MCF 10A (cell line): ENCODE data around the gene DUSP23. TPM values are rescaled to one million over a fixed set of nuclear protein-coding genes. Genes with fewer than 3 reads are reported as not detected.

ENCODE experiments used
- BruUV-seq: library from RNA; stranded (reverse); fragments of 400-500 nt; replicated peaks from 2 replicates; lab custom pipeline; 2021; lab: Mats Ljungman, UMichigan
- CTCF ChIA-PET: fragments of 300-600 bp; sonication (Branson Sonifier 250); formaldehyde crosslinking; extraction: SDS; loops from one replicate; lab custom pipeline; 2021; ENCODE audit warnings: antibody characterized with exemption, inconsistent platforms; lab: Yijun Ruan, JAX
- POLR2A ChIA-PET: fragments of 300-600, 350-650 bp; sonication (Branson Sonifier 250); formaldehyde crosslinking; extraction: SDS; loops from one replicate; lab custom pipeline; 2020; ENCODE audit warnings: antibody characterized with exemption, inconsistent platforms; lab: Yijun Ruan, JAX
- DNase-seq: peaks from one replicate; pipeline ENCODE4 v3.0.0-alpha.2; 2018; ENCODE audit not compliant: unreplicated experiment
- H3K27ac Mint-ChIP-seq: one replicate; pipeline ENCODE4 v1.8.0; 2022; ENCODE audit warnings: mild to moderate bottlenecking, low read depth, mixed read lengths; ENCODE audit not compliant: unreplicated experiment
- H3K27me3 Mint-ChIP-seq: one replicate; pipeline ENCODE4 v1.8.0; 2022; ENCODE audit warnings: mixed read lengths; ENCODE audit not compliant: insufficient read depth, unreplicated experiment
- H3K36me3 Mint-ChIP-seq: one replicate; pipeline ENCODE4 v1.8.0; 2022; ENCODE audit warnings: mild to moderate bottlenecking, moderate library complexity, mixed read lengths; ENCODE audit not compliant: insufficient read depth, unreplicated experiment
- H3K4me1 Mint-ChIP-seq: one replicate; pipeline ENCODE4 v1.8.0; 2022; ENCODE audit warnings: mixed read lengths; ENCODE audit not compliant: insufficient read depth, unreplicated experiment
- H3K4me3 Mint-ChIP-seq: one replicate; pipeline ENCODE4 v1.8.0; 2022; ENCODE audit warnings: mild to moderate bottlenecking, moderate library complexity, mixed read lengths; ENCODE audit not compliant: unreplicated experiment
- H3K9me3 Mint-ChIP-seq: one replicate; pipeline ENCODE4 v1.8.0; 2022; ENCODE audit warnings: mixed read lengths; ENCODE audit not compliant: unreplicated experiment
- CTCF ChIP-seq: fragments of 200-600 bp; IDR thresholded peaks from one replicate; pipeline ENCODE4 v1.8.0; 2022; ENCODE audit warnings: antibody characterized with exemption, mild to moderate bottlenecking; ENCODE audit not compliant: unreplicated experiment
- intact Hi-C: fragments of 100-400 bp; cut with micrococcal nuclease; formaldehyde crosslinking; loops from 2 replicates; pipeline ENCODE4 v1.14.1; 2022
- total RNA-seq: library from RNA; stranded (reverse); gene quantifications from 2 replicates; pipeline ENCODE4 v1.2.3, GENCODE V29; 2022

Gene DUSP23
- total RNA-seq, 1 experiment from 2014 or later, result 178 TPM

DNA sequence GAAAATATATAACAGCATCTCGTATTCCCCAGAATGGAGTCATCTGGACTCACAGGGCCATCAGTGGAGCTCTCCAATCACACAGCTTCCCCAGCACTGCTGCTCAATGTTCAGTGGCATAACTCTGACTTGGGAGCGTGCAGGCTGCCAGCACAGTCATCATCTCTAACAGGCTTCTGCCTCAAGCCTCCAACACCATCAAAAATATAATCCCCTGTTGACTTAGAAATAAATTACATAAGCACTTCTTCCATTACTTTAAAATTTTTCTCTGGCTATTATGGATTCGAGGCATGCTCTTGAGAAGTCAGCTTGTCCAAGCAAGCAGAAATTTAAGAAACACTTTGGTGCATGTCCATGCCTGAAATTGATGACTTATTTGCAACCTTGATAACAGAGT is 6.2 kb downstream of the DUSP23 start:
- CTCF ChIA-PET, result interaction anchor here (0.6 to 10.7 kb wide), 9 partner anchors 9 to 1260 kb away, joined by 3 to 253 read pairs (median 6); no protein-coding TSS in a partner anchor
- POLR2A ChIA-PET, result interaction anchor here (0.6 to 1.7 kb wide), 9 partner anchors 12 to 668 kb away, joined by 3 to 7 read pairs (median 4); no protein-coding TSS in a partner anchor
- Mint-ChIP-seq H3K4me1 (peaks cover 54% of the 10 kb centered on the region), H3K4me3 (no peak overlapping the region), H3K36me3 (peaks cover 29% of the 10 kb centered on the region), H3K27ac (no peak overlapping the region), H3K27me3 (no peaks in the 10 kb centered on the region), H3K9me3 (no peaks in the 10 kb centered on the region)
- no peak for TF ChIP-seq CTCF
- DNase-seq, result peak; percentile 27
- intact Hi-C loops, result no loop called here
- no TSS peak for BruUV-seq

GRCh38 chr1:159790237-159790917 is 9.6 kb downstream of the DUSP23 start:
- peak overlapping the region; percentile 29 for H3K27ac Mint-ChIP-seq
- no TSS peak for BruUV-seq
- ChIA-PET POLR2A (interaction anchor here (0.7 to 1.0 kb wide), 5 partner anchors 10 to 88 kb away, joined by 3 to 5 read pairs (median 3); partner anchors contain the start of gene DUSP23), CTCF (interaction anchor here (0.5 to 10.7 kb wide), 24 partner anchors 8 to 1532 kb away, joined by 3 to 253 read pairs (median 4); partner anchors contain the start of genes DUSP23 and FCRL6)
- peak; percentile 66 for DNase-seq
- H3K36me3 Mint-ChIP-seq, result peaks cover 6% of the 10 kb centered on the region
- H3K27me3 Mint-ChIP-seq, result no peaks in the 10 kb centered on the region
- intact Hi-C loops, result loop anchor here (1.0 kb wide), 2 partner anchors 629 to 658 kb away; no protein-coding TSS in a partner anchor
- peak; percentile 85 for TF ChIP-seq CTCF
- H3K4me3 Mint-ChIP-seq, result no peak overlapping the region
- H3K4me1 Mint-ChIP-seq, result peaks cover 32% of the 10 kb centered on the region
- H3K9me3 Mint-ChIP-seq, result no peaks in the 10 kb centered on the region

DNA sequence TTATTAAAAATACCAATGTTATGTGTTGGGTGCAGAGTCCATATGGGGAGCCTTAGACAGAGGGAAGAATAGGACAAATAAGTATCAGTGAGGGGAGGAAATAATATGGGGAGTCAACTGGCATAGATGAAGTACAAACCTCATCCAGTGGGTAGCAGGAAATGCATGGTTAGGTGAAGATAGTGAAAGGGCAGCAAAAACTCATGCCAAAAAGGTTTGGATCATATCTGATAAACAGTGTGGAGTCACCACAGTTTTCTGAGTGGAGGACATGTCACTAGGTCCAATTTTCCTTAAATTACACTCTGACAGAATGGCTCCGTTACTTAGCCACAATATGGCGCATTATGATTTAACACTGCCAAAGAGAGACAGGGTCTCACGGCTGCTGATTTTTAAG is 10.3 kb downstream of the DUSP23 start:
- Mint-ChIP-seq H3K4me3 (no peak overlapping the region), H3K27ac (peak overlapping the region; percentile 29), H3K36me3 (peaks cover 6% of the 10 kb centered on the region), H3K4me1 (peaks cover 27% of the 10 kb centered on the region), H3K27me3 (no peaks in the 10 kb centered on the region), H3K9me3 (no peaks in the 10 kb centered on the region)
- BruUV-seq, result no TSS peak
- TF ChIP-seq CTCF, result no peak
- ChIA-PET POLR2A (no interaction called here), CTCF (interaction anchor here (27.0 kb wide), 1 partner anchor 100 kb away, joined by 1396 read pairs; no protein-coding TSS in a partner anchor)
- intact Hi-C loops, result no loop called here
- no peak for DNase-seq

GRCh38 chr1:159791461-159791860 is 10.7 kb downstream of the DUSP23 start:
- TF ChIP-seq CTCF, result no peak
- no peak for DNase-seq

More at GRCh38 chr1:159791461-159791860, 10.7 kb downstream of the DUSP23 start:
- Mint-ChIP-seq H3K27ac (no peak overlapping the region), H3K27me3 (no peaks in the 10 kb centered on the region), H3K4me3 (no peak overlapping the region), H3K4me1 (peaks cover 26% of the 10 kb centered on the region), H3K9me3 (no peaks in the 10 kb centered on the region), H3K36me3 (peaks cover 6% of the 10 kb centered on the region)
- ChIA-PET CTCF (interaction anchor here (27.0 kb wide), 1 partner anchor 100 kb away, joined by 1396 read pairs; no protein-coding TSS in a partner anchor), POLR2A (no interaction called here)
- no TSS peak for BruUV-seq
- intact Hi-C loops, result no loop called here
